NB4 (cell line): ENCODE results near the gene LDB3.

Source experiments
- CTCF ChIP-seq: IDR thresholded peaks from one replicate; pipeline ENCODE4 v1.5.1; 2012; ENCODE audit warnings: low read depth, low read length
- MAX ChIP-seq: IDR thresholded peaks from 2 replicates; pipeline ENCODE4 v1.6.1; 2011; ENCODE audit warnings: low read depth, low read length
- MYC ChIP-seq: IDR thresholded peaks from 2 replicates; pipeline ENCODE4 v1.6.1; 2011; ENCODE audit warnings: low read depth, low read length
- POLR2A ChIP-seq: IDR thresholded peaks from 2 replicates; pipeline ENCODE4 v1.6.1; 2011; ENCODE audit warnings: mild to moderate bottlenecking; ENCODE audit not compliant: insufficient read length; ENCODE audit errors: extremely low read depth

- TF ChIP-seq CTCF (no peak), MYC (no peak), POLR2A (no peak), MAX (no peak)
Observed at GRCh38 chr10:86733260-86733671, 65.0 kb downstream of the LDB3 start.
